CD8-positive, alpha-beta memory T cell (primary cell): Measurements from ENCODE around the gene TAGAP. TPM values are rescaled to one million over a fixed set of nuclear protein-coding genes. Genes with fewer than 3 reads are reported as not detected.

Experiments used
- CTCF ChIA-PET: fragments of 350-600 bp; sonication (Branson Sonifier 250); formaldehyde crosslinking; loops from one replicate; lab custom pipeline; 2021; ENCODE audit warnings: antibody characterized with exemption; lab: Charles Lee
- POLR2A ChIA-PET: fragments of 350-600 bp; sonication (Branson Sonifier 250); formaldehyde crosslinking; loops from one replicate; lab custom pipeline; 2021; ENCODE audit warnings: antibody characterized with exemption; lab: Charles Lee
- DNase-seq, 5 donors: peaks; one replicate each; pipeline versions ENCODE4 v3.0.0 to v3.0.0-alpha.2; 2020 to 2022; ENCODE audit warnings: mixed read lengths in 1 of 5
- H3K27ac ChIP-seq: one replicate; pipeline ENCODE4 v1.7.0; 2013; ENCODE audit warnings: low read depth, mild to moderate bottlenecking, low read length, moderate library complexity
- H3K27me3 ChIP-seq: 2 replicates; pipeline ENCODE4 v1.7.0; 2013; ENCODE audit warnings: low read length, mild to moderate bottlenecking; ENCODE audit not compliant: insufficient read depth, poor library complexity, severe bottlenecking
- H3K36me3 ChIP-seq: 2 replicates; pipeline ENCODE4 v1.7.0; 2013; ENCODE audit warnings: mild to moderate bottlenecking, low read length, moderate library complexity; ENCODE audit not compliant: insufficient read depth
- H3K4me1 ChIP-seq: 2 replicates; pipeline ENCODE4 v1.7.0; 2013; ENCODE audit warnings: mild to moderate bottlenecking, low read length, moderate library complexity; ENCODE audit not compliant: insufficient read depth
- H3K4me3 ChIP-seq: 2 replicates; pipeline ENCODE4 v1.7.0; 2013; ENCODE audit warnings: mild to moderate bottlenecking, low read length
- H3K9me3 ChIP-seq: 2 replicates; pipeline ENCODE4 v1.7.0; 2013; ENCODE audit warnings: mild to moderate bottlenecking, low read length
- H3K27ac Mint-ChIP-seq, 8 donors: one replicate each; pipeline ENCODE4 v1.8.0; 2020 to 2021; ENCODE audit warnings: mixed read lengths in 8 of 8, mild to moderate bottlenecking in 6 of 8, inconsistent platforms in 3 of 8, moderate library complexity in 3 of 8
- H3K27me3 Mint-ChIP-seq, 2 donors: one replicate each; pipeline ENCODE4 v1.8.0; 2020 to 2021; ENCODE audit warnings: mixed read lengths in 2 of 2, mild to moderate bottlenecking in 1 of 2, moderate library complexity in 1 of 2
- H3K36me3 Mint-ChIP-seq, 3 donors: one replicate each; pipeline ENCODE4 v1.8.0; 2020 to 2021; ENCODE audit warnings: mixed read lengths in 3 of 3, inconsistent platforms in 1 of 3, mild to moderate bottlenecking in 1 of 3
- H3K4me1 Mint-ChIP-seq, 3 donors: one replicate each; pipeline ENCODE4 v1.8.0; 2020 to 2021; ENCODE audit warnings: mixed read lengths in 3 of 3, inconsistent platforms in 1 of 3, mild to moderate bottlenecking in 1 of 3
- H3K4me3 Mint-ChIP-seq, 7 donors: one replicate each; pipeline ENCODE4 v1.8.0; 2020 to 2021; ENCODE audit warnings: mixed read lengths in 7 of 7, mild to moderate bottlenecking in 6 of 7, moderate library complexity in 4 of 7, inconsistent platforms in 2 of 7
- H3K9me3 Mint-ChIP-seq, 5 donors: one replicate each; pipeline ENCODE4 v1.8.0; 2020 to 2022; ENCODE audit warnings: mixed read lengths in 5 of 5, mild to moderate bottlenecking in 3 of 5, moderate library complexity in 2 of 5, inconsistent platforms in 1 of 5
- polyA plus RNA-seq: library from polyadenylated mRNA; unstranded; fragments of 300-500 nt; fragmentation: Illumina TruSeq; gene quantifications from one replicate; pipeline ENCODE4 v1.2.3, GENCODE V29; 2021
- total RNA-seq, 2 experiments: library from RNA; stranded (reverse); gene quantifications; one replicate each; pipeline ENCODE4 v1.2.3, GENCODE V29; 2021

The TAGAP gene
- total and polyA plus RNA-seq, 3 experiments from 2014 or later = 140 to 193 (median 145) TPM

DNA sequence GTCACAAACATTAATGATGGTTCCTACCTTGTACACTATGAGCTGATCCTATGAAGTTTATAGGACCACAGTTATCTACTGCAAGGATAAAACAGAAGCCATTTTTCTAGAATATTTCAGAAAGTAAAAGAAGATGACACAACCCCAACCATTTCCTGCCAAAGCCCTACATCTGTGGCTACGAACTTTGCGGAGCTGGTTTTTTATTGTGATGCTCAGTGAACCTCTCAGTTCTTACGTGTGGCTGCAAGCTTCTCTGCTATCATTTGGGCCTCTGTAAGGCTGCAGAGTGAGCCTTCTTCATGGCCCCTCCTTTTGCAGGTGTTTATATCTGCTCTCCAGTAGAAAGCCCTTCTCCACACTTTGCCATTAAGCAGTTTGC, 17.8 kb upstream of the TAGAP start:
- Mint-ChIP-seq H3K27ac (peak overlapping the region; percentile 94 to 99 (median 98)), H3K27me3 (no peaks in the 10 kb centered on the region), H3K9me3 (no peaks in the 10 kb centered on the region), H3K4me3 (peak overlapping the region; percentile 43 to 89 (median 75)), H3K4me1 (peaks cover 85 to 98% (median 97%) of the 10 kb centered on the region in 3 donors), H3K36me3 (peaks cover 0 to 2% (median 0%) of the 10 kb centered on the region in 3 donors)
- Histone ChIP-seq H3K36me3 (no peaks in the 10 kb centered on the region), H3K9me3 (no peaks in the 10 kb centered on the region), H3K27me3 (no peaks in the 10 kb centered on the region), H3K4me1 (peaks cover 69% of the 10 kb centered on the region), H3K27ac (peak overlapping the region; percentile 70), H3K4me3 (peak overlapping the region; percentile 3)
- CTCF ChIA-PET = interaction anchor here (0.7 to 6.7 kb wide), 15 partner anchors 10 to 72 kb away, joined by 3 to 65 read pairs (median 5); partner anchors contain the start of gene TAGAP
- POLR2A ChIA-PET = interaction anchor here (0.6 to 4.6 kb wide), 15 partner anchors 9 to 418 kb away, joined by 3 to 48 read pairs (median 5); partner anchors contain the start of genes DYNLT1, RSPH3 and TAGAP
- DNase-seq = peak; percentile 25 to 83 (median 80)

DNA sequence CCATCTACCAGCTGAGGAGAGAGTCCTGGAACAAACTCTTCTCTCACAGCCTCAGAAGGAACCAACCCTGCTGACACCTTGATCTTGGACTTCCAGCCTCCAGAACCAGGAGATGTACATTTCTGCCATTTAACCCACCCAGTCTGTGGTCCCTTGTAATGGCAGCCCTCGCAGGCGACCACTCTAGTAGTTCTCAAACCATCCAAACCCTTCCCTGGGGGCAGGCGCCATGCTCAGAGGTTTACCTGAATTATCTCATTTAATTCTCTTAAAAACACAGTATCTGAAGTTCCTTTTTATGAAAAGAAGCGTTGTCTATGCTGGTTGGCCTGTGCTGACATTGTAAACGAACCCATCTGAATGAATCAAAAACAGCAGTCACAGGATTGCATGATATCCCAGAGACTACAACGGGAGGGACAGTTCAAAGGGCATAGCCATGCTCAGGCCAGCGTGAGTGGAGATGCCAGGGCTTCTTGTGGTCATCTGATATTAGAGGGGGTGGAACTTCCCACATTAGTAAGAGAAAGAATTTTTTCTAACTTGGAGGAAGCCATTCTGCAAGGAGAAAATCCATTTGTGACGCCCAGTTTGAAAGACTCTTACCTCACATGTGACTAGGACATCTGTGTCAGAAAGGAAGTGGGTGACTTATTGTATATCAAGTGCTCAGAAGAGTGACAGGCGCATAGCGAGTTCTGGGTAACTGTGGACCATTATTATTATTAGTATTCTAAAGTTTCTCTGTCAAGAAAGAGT, 17.2 kb upstream of the TAGAP start:
- Mint-ChIP-seq H3K27me3 (no peaks in the 10 kb centered on the region), H3K27ac (peak overlapping the region; percentile 94 to 99 (median 98)), H3K4me1 (peaks cover 85 to 98% (median 97%) of the 10 kb centered on the region in 3 donors), H3K36me3 (peaks cover 0 to 1% (median 0%) of the 10 kb centered on the region in 3 donors), H3K4me3 (peak overlapping the region; percentile 43 to 89 (median 75)), H3K9me3 (no peaks in the 10 kb centered on the region)
- CTCF ChIA-PET = interaction anchor here (0.7 to 6.7 kb wide), 13 partner anchors 10 to 67 kb away, joined by 3 to 65 read pairs (median 5); partner anchors contain the start of gene TAGAP
- Histone ChIP-seq H3K4me1 (peaks cover 75% of the 10 kb centered on the region), H3K9me3 (no peaks in the 10 kb centered on the region), H3K27me3 (no peaks in the 10 kb centered on the region), H3K36me3 (no peaks in the 10 kb centered on the region), H3K4me3 (peak overlapping the region; percentile 21), H3K27ac (peak overlapping the region; percentile 70)
- DNase-seq = peak in 1 of 5 donors; percentile 70
- POLR2A ChIA-PET = interaction anchor here (0.6 to 4.6 kb wide), 14 partner anchors 8 to 418 kb away, joined by 3 to 48 read pairs (median 6); partner anchors contain the start of genes DYNLT1, RSPH3 and TAGAP

DNA sequence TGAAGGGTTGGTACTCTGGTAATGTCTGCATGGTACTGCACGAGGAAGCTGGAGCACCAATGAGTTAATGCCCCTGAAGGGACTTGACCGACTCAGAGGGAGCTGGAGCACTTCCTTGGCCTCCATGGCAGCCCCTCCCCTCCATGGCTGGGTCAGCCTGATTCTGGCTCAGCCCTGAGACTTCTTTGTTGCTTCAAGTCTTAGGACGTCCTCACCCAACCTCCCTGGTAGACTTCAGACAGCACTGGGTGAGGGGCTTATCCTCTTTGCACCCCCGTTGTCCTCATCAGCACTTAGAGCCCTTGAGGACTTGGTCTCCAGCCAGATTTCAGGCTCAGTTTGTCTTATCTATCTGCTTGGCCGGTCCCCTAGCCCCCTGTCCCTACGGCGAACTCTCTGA, 16.4 kb upstream of the TAGAP start:
- peaks cover 0 to 1% (median 0%) of the 10 kb centered on the region in 3 donors for H3K36me3 Mint-ChIP-seq
- CTCF ChIA-PET = interaction anchor here (1.4 to 6.7 kb wide), 3 partner anchors 16 to 43 kb away, joined by 4 to 54 read pairs (median 4); partner anchors contain the start of gene TAGAP
- Histone ChIP-seq H3K4me1 (peaks cover 82% of the 10 kb centered on the region), H3K27me3 (no peaks in the 10 kb centered on the region), H3K9me3 (no peaks in the 10 kb centered on the region), H3K4me3 (no peak overlapping the region), H3K27ac (no peak overlapping the region), H3K36me3 (no peaks in the 10 kb centered on the region)
- peak overlapping the region in 2 of 7 donors; percentile 70 to 77 for H3K4me3 Mint-ChIP-seq
- no peaks in the 10 kb centered on the region for H3K27me3 Mint-ChIP-seq
- peak overlapping the region; percentile 94 to 99 (median 98) for H3K27ac Mint-ChIP-seq
- peaks cover 87 to 98% (median 97%) of the 10 kb centered on the region in 3 donors for H3K4me1 Mint-ChIP-seq
- H3K9me3 Mint-ChIP-seq = no peaks in the 10 kb centered on the region
- DNase-seq = no peak
- POLR2A ChIA-PET = no interaction called here

DNA sequence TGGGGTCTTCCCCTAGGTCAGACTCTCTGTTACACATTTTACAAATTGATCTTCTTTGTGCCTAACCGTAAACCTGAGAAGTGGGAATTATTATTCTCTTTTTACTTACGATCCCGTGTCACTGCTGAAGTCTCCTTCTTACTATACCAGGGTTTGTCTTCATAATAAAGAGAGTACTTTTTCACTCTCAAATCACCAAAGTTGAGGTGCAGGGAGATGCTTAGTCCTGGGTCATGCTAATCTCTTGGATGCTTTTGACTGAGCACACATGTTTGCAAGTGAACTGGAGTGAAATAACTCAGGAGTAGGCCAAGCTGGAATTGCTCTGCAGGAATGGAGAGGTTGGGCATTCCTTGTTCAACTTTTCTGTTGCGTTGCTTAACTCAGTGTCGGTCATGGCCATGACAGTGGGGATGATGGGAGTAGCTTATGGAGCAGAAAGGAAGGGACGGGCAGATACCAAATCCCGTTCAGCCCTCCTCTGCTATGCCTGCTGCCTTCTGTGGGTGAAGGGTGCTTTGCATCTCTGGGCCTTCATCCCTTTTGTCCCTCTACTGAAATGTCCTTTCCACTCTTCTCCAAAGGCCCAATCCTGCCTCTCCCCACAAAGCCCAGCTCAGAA, 15.2 kb upstream of the TAGAP start:
- ChIA-PET POLR2A (interaction anchor here (1.2 kb wide), 1 partner anchor 15 kb away, joined by 3 read pairs; the partner anchor contains the start of gene TAGAP), CTCF (interaction anchor here (1.4 to 6.7 kb wide), 3 partner anchors 15 to 44 kb away, joined by 4 to 54 read pairs (median 4); partner anchors contain the start of gene TAGAP)
- Mint-ChIP-seq H3K4me3 (peak overlapping the region in 1 of 7 donors; percentile 15), H3K4me1 (peaks cover 85 to 98% (median 97%) of the 10 kb centered on the region in 3 donors), H3K9me3 (no peaks in the 10 kb centered on the region), H3K27me3 (no peaks in the 10 kb centered on the region), H3K27ac (peak overlapping the region in 7 of 8 donors; percentile 60 to 99 (median 94)), H3K36me3 (peaks cover 0 to 1% (median 0%) of the 10 kb centered on the region in 3 donors)
- Histone ChIP-seq H3K9me3 (no peaks in the 10 kb centered on the region), H3K27ac (no peak overlapping the region), H3K27me3 (no peaks in the 10 kb centered on the region), H3K36me3 (no peaks in the 10 kb centered on the region), H3K4me3 (no peak overlapping the region), H3K4me1 (peaks cover 82% of the 10 kb centered on the region)
- DNase-seq = no peak

DNA sequence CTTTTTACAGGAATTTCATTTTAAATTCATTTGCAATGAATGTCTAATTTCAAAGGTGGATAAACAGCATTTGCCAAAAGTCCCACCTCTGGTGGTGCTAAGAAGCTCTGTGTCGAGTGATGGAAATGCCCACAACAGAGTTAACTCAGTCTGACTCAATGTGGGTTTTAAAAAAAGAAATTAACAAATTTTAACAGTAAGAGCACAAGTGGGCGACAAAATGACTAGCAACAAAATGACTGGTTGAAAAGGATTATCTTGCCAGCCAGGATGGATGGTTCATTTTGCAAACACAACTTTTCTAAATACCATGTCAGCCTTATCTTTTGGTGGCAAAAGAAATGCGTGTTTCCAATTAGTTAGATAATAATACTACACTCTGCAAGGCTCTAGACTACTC, 14.3 kb upstream of the TAGAP start:
- ChIA-PET POLR2A (interaction anchor here (1.4 kb wide), 1 partner anchor 17 kb away, joined by 4 read pairs; no protein-coding TSS in a partner anchor), CTCF (interaction anchor here (1.1 to 6.9 kb wide), 3 partner anchors 17 to 50 kb away, joined by 4 to 38 read pairs (median 5); no protein-coding TSS in a partner anchor)
- H3K4me3 ChIP-seq = no peak overlapping the region
- Mint-ChIP-seq H3K4me1 (peaks cover 84 to 98% (median 97%) of the 10 kb centered on the region in 3 donors), H3K9me3 (peaks cover 0 to 1% (median 0%) of the 10 kb centered on the region in 5 donors), H3K4me3 (peak overlapping the region in 2 of 7 donors; percentile 20 to 51), H3K27ac (peak overlapping the region in 7 of 8 donors; percentile 7 to 99 (median 78)), H3K36me3 (peaks cover 0 to 1% (median 0%) of the 10 kb centered on the region in 3 donors), H3K27me3 (no peaks in the 10 kb centered on the region)
- no peaks in the 10 kb centered on the region for H3K27me3 ChIP-seq
- H3K27ac ChIP-seq = no peak overlapping the region
- DNase-seq = no peak
- peaks cover 82% of the 10 kb centered on the region for H3K4me1 ChIP-seq
- no peaks in the 10 kb centered on the region for H3K9me3 ChIP-seq
- H3K36me3 ChIP-seq = no peaks in the 10 kb centered on the region

DNA sequence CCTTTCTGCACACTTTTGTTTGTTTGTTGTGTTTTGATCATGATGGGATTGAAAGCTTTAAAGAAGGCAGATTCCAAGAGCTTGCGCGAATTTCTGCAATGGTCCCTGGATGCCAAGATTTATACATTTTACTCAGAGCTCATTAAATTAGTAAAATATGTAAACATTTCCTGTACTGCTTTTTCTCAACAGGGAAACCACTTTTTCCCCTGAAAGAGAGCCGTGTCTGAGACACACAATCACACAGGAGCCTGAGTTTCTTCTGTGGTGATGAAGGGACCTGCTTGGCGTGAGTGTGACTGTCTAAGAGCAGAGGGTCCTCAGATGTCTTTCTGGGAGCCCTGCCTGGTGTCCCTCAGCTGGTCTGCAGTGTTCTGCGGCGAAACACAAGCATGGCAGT, 12.1 kb upstream of the TAGAP start:
- no peaks in the 10 kb centered on the region for H3K27me3 ChIP-seq
- no peak overlapping the region for H3K4me3 ChIP-seq
- CTCF ChIA-PET = interaction anchor here (1.0 to 6.9 kb wide), 3 partner anchors 14 to 78 kb away, joined by 3 to 38 read pairs (median 7); no protein-coding TSS in a partner anchor
- peaks cover 77% of the 10 kb centered on the region for H3K4me1 ChIP-seq
- H3K27ac ChIP-seq = no peak overlapping the region
- peaks cover 77 to 95% (median 93%) of the 10 kb centered on the region in 3 donors for H3K4me1 Mint-ChIP-seq
- peaks cover 0 to 1% (median 0%) of the 10 kb centered on the region in 3 donors for H3K36me3 Mint-ChIP-seq
- POLR2A ChIA-PET = interaction anchor here (1.4 kb wide), 1 partner anchor 50 kb away, joined by 3 read pairs; no protein-coding TSS in a partner anchor
- no peak for DNase-seq
- no peaks in the 10 kb centered on the region for H3K27me3 Mint-ChIP-seq
- H3K9me3 ChIP-seq = no peaks in the 10 kb centered on the region
- H3K9me3 Mint-ChIP-seq = peaks cover 0 to 1% (median 0%) of the 10 kb centered on the region in 5 donors
- peak overlapping the region in 6 of 7 donors; percentile 11 to 69 (median 55) for H3K4me3 Mint-ChIP-seq
- no peaks in the 10 kb centered on the region for H3K36me3 ChIP-seq
- peak overlapping the region in 7 of 8 donors; percentile 55 to 88 (median 76) for H3K27ac Mint-ChIP-seq

DNA sequence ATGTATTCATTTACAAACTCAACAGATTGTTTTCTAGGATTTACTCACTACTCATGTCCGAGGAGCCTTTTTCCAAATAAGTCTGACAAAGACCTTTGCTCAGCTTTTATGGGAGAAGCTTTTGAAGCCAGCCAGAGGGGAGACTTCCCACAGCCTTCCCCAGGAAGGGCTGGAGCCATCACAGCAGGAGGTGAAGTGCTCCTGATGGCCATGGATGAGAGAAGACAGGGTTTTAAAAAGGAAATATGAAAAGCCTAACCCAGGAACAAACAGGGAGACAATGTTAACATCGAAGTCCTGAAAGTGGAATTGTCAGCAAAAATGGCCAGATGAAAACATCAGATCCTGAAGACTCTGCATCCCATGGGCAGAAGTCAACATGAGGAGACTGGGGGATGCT, 11.6 kb upstream of the TAGAP start:
- Histone ChIP-seq H3K9me3 (no peaks in the 10 kb centered on the region), H3K27ac (no peak overlapping the region), H3K4me3 (peak overlapping the region; percentile 24), H3K4me1 (peaks cover 72% of the 10 kb centered on the region), H3K36me3 (no peaks in the 10 kb centered on the region), H3K27me3 (no peaks in the 10 kb centered on the region)
- H3K4me1 Mint-ChIP-seq = peaks cover 73 to 91% (median 88%) of the 10 kb centered on the region in 3 donors
- ChIA-PET POLR2A (interaction anchor here (1.1 to 1.4 kb wide), 2 partner anchors 9 to 51 kb away, joined by 3 read pairs; no protein-coding TSS in a partner anchor), CTCF (interaction anchor here (1.0 to 6.9 kb wide), 3 partner anchors 13 to 78 kb away, joined by 3 to 38 read pairs (median 7); no protein-coding TSS in a partner anchor)
- H3K36me3 Mint-ChIP-seq = peaks cover 0 to 1% (median 0%) of the 10 kb centered on the region in 3 donors
- peak overlapping the region; percentile 24 to 88 (median 78) for H3K27ac Mint-ChIP-seq
- H3K27me3 Mint-ChIP-seq = no peaks in the 10 kb centered on the region
- DNase-seq = no peak
- H3K9me3 Mint-ChIP-seq = peaks cover 0 to 1% (median 0%) of the 10 kb centered on the region in 5 donors
- peak overlapping the region; percentile 12 to 73 (median 61) for H3K4me3 Mint-ChIP-seq
